HEK293T (cell line): ENCODE results near the gene ZFP92.

Source experiments
- CTCF ChIA-PET: fragments of 350-600 bp; formaldehyde crosslinking; extraction: SDS; loops from one replicate; lab custom pipeline; 2021; ENCODE audit warnings: antibody characterized with exemption, inconsistent platforms; lab: Yijun Ruan, JAX
- POLR2A ChIA-PET: fragments of 350-600 bp; formaldehyde crosslinking; extraction: SDS; loops from one replicate; lab custom pipeline; 2020; ENCODE audit warnings: antibody characterized with exemption, inconsistent platforms; lab: Yijun Ruan, JAX
- DNase-seq: peaks from one replicate; pipeline ENCODE4 v3.0.0; 2012; ENCODE audit warnings: mixed read lengths; ENCODE audit errors: extremely low spot score
- ARNT ChIP-seq: fragments of 450-650 bp; IDR thresholded peaks from 2 replicates; pipeline ENCODE4 v1.6.1; 2017; ENCODE audit warnings: mild to moderate bottlenecking
- BHLHE40 ChIP-seq: fragments of 450-650 bp; IDR thresholded peaks from 2 replicates; pipeline ENCODE4 v1.6.1; 2016; ENCODE audit warnings: mild to moderate bottlenecking, moderate library complexity, borderline replicate concordance
- CTBP1 ChIP-seq: fragments of 450-650 bp; IDR thresholded peaks from 2 replicates; pipeline ENCODE4 v1.6.1; 2016; ENCODE audit warnings: borderline replicate concordance
- ELF4 ChIP-seq: fragments of 450-650 bp; IDR thresholded peaks from 2 replicates; pipeline ENCODE4 v1.6.1; 2017; ENCODE audit warnings: antibody characterized with exemption
- FOXA1 ChIP-seq: fragments of 450-650 bp; IDR thresholded peaks from 2 replicates; pipeline ENCODE4 v1.6.1; 2016; ENCODE audit warnings: mild to moderate bottlenecking
- FOXK2 ChIP-seq: fragments of 450-650 bp; IDR thresholded peaks from 2 replicates; pipeline ENCODE4 v1.6.1; 2016; ENCODE audit warnings: mild to moderate bottlenecking
- FOXM1 ChIP-seq: fragments of 450-650 bp; IDR thresholded peaks from 2 replicates; pipeline ENCODE4 v1.6.1; 2017; ENCODE audit warnings: mild to moderate bottlenecking, borderline replicate concordance
- HDGF ChIP-seq: fragments of 450-650 bp; IDR thresholded peaks from 2 replicates; pipeline ENCODE4 v1.6.1; 2017; ENCODE audit warnings: antibody characterized with exemption, borderline replicate concordance
- L3MBTL2 ChIP-seq: fragments of 450-650 bp; conservative IDR thresholded peaks from 2 replicates; pipeline ENCODE4 v1.6.1; 2016; ENCODE audit warnings: mild to moderate bottlenecking
- LEF1 ChIP-seq: fragments of 450-650 bp; IDR thresholded peaks from 2 replicates; pipeline ENCODE4 v1.6.1; 2017; ENCODE audit warnings: mild to moderate bottlenecking, borderline replicate concordance
- NFRKB ChIP-seq: fragments of 450-650 bp; IDR thresholded peaks from 2 replicates; pipeline ENCODE4 v1.6.1; 2016; ENCODE audit warnings: mild to moderate bottlenecking, moderate library complexity
- PKNOX1 ChIP-seq: fragments of 450-650 bp; IDR thresholded peaks from 2 replicates; pipeline ENCODE4 v1.6.1; 2016
- SP1 ChIP-seq: fragments of 450-650 bp; IDR thresholded peaks from 2 replicates; pipeline ENCODE4 v1.6.1; 2017
- SUZ12 ChIP-seq: fragments of 450-650 bp; IDR thresholded peaks from 2 replicates; pipeline ENCODE4 v1.6.1; 2016; ENCODE audit warnings: mild to moderate bottlenecking
- TARDBP ChIP-seq: fragments of 450-650 bp; IDR thresholded peaks from 2 replicates; pipeline ENCODE4 v1.6.1; 2016
- ZNF384 ChIP-seq: fragments of 450-650 bp; IDR thresholded peaks from 2 replicates; pipeline ENCODE4 v1.6.1; 2016

ZFP92 gene

GRCh38 chrX:153395613-153396319, 15.5 kb upstream of the ZFP92 start:
- CTCF ChIA-PET, result no interaction called here
- TF ChIP-seq ARNT (no peak), LEF1 (no peak), FOXM1 (no peak), HDGF (no peak), FOXK2 (no peak), SP1 (no peak), ELF4 (no peak), PKNOX1 (no peak), CTBP1 (no peak), NFRKB (no peak), FOXA1 (no peak), BHLHE40 (no peak), SUZ12 (no peak), TARDBP (no peak)
- DNase-seq, result no peak
- POLR2A ChIA-PET, result no interaction called here

- ChIA-PET CTCF (no interaction called here), POLR2A (no interaction called here)
- DNase-seq, result no peak
- no peak for TF ChIP-seq FOXK2
These were observed 14.7 kb upstream of the ZFP92 start for GRCh38 chrX:153396320-153397195.

- POLR2A ChIA-PET, result no interaction called here
- no peak for TF ChIP-seq FOXM1
- no peak for TF ChIP-seq CTBP1
- TF ChIP-seq ARNT, result no peak
- TF ChIP-seq TARDBP, result no peak
- no peak for TF ChIP-seq L3MBTL2
- no peak for TF ChIP-seq ZNF384
- no peak for TF ChIP-seq FOXK2
- TF ChIP-seq SUZ12, result no peak
- TF ChIP-seq SP1, result no peak
- no peak for TF ChIP-seq HDGF
- TF ChIP-seq PKNOX1, result no peak
- no peak for TF ChIP-seq ELF4
- no peak for TF ChIP-seq BHLHE40
- TF ChIP-seq FOXA1, result no peak
- TF ChIP-seq LEF1, result no peak
- TF ChIP-seq NFRKB, result no peak
- CTCF ChIA-PET, result interaction anchor here (1.0 kb wide), 1 partner anchor 41 kb away, joined by 4 read pairs; no protein-coding TSS in a partner anchor
- no peak for DNase-seq
These were observed 13.9 kb upstream of the ZFP92 start for GRCh38 chrX:153397256-153397960.

GRCh38 chrX:153398275-153398960, 12.9 kb upstream of the ZFP92 start:
- no peak for DNase-seq
- TF ChIP-seq ARNT (no peak), LEF1 (no peak), TARDBP (no peak), BHLHE40 (no peak), CTBP1 (no peak), L3MBTL2 (no peak), HDGF (no peak), SP1 (no peak), FOXM1 (no peak), FOXK2 (no peak), SUZ12 (no peak), FOXA1 (no peak), ZNF384 (no peak), NFRKB (no peak), PKNOX1 (no peak), ELF4 (no peak)
- CTCF ChIA-PET, result interaction anchor here (1.0 to 1.3 kb wide), 4 partner anchors 17 to 40 kb away, joined by 3 to 4 read pairs (median 3); no protein-coding TSS in a partner anchor
- POLR2A ChIA-PET, result no interaction called here
